Stimulated activated CD4-positive, alpha-beta T cell treated with anti-CD3 and anti-CD28 coated beads, Interleukin-12 subunit alpha, Interleukin-12 subunit beta, amount 100 ng/mL, for 24 hours (primary cell): ENCODE data around the gene CORO7.

Experiments
- DNase-seq, 2 experiments: peaks; one replicate each; pipeline ENCODE4 v3.0.0-alpha.2; 2020; ENCODE audit warnings: low read depth in 2 of 2

The CORO7 gene

GRCh38 chr16:4371357-4372000 is 44.9 kb downstream of the CORO7 start, which contains the start of gene VASN:
VASN (plus strand) TSS chr16:4371848; CDS start chr16:4380878, 9,030 bp downstream.
- DNase-seq: peak; percentile 41 to 59

- no peak for DNase-seq
These were observed 45.6 kb downstream of the CORO7 start for GRCh38 chr16:4370570-4371356.

GRCh38 chr16:4370151-4370550 is 46.2 kb downstream of the CORO7 start:
- DNase-seq: no peak

- no peak for DNase-seq
These were observed 47.2 kb downstream of the CORO7 start for GRCh38 chr16:4369007-4369733.

GRCh38 chr16:4367393-4367856 is 49.0 kb downstream of the CORO7 start:
- DNase-seq: no peak

- no peak for DNase-seq
These were observed 50.4 kb downstream of the CORO7 start for GRCh38 chr16:4366016-4366415.

- DNase-seq: no peak
These were observed 50.8 kb downstream of the CORO7 start for GRCh38 chr16:4365615-4366014.

- no peak for DNase-seq
These were observed 51.4 kb downstream of the CORO7 start for GRCh38 chr16:4365014-4365406.

- DNase-seq: no peak
These were observed 52.0 kb downstream of the CORO7 start for GRCh38 chr16:4364196-4365013.

GRCh38 chr16:4362476-4363135 is 53.8 kb downstream of the CORO7 start:
- DNase-seq: no peak

GRCh38 chr16:4361944-4362311 is 54.5 kb downstream of the CORO7 start:
- no peak for DNase-seq

GRCh38 chr16:4361033-4361943 is 55.1 kb downstream of the CORO7 start:
- DNase-seq: no peak

- no peak for DNase-seq
These were observed 55.8 kb downstream of the CORO7 start for GRCh38 chr16:4360538-4361021.

GRCh38 chr16:4359914-4360313 is 56.5 kb downstream of the CORO7 start:
- no peak for DNase-seq

GRCh38 chr16:4358831-4359561 is 57.4 kb downstream of the CORO7 start:
- DNase-seq: peak; percentile 48 to 65

GRCh38 chr16:4358236-4358635 is 58.2 kb downstream of the CORO7 start:
- DNase-seq: no peak

- no peak for DNase-seq
These were observed 59.6 kb downstream of the CORO7 start for GRCh38 chr16:4356820-4357219.

GRCh38 chr16:4354512-4355409 is 61.6 kb downstream of the CORO7 start:
- DNase-seq: no peak
